Effector memory CD8-positive, alpha-beta T cell (primary cell): Measurements from ENCODE around the gene DOCK3.
A peak's percentile ranks its signal among the peaks of the same experiment; 100 is the strongest.
"Not testable (repeated sequence)": the region's sequence is repeated elsewhere in the genome, so short reads cannot be mapped to it uniquely, and the experiment has no call there.

Experiments used
- ATAC-seq: fragments of 150-1000 bp; cut with Tn5 transposase; replicated peaks from 2 replicates; pipeline ENCODE4 v1.10.0; 2021; ENCODE audit warnings: mild to moderate bottlenecking, moderate library complexity
- DNase-seq, 3 experiments: peaks; one replicate each; pipeline ENCODE4 v3.0.0; 2021
- H3K27ac Mint-ChIP-seq, 2 donors: one replicate each; pipeline ENCODE4 v1.8.0; 2022; ENCODE audit warnings: mild to moderate bottlenecking in 2 of 2, mixed read lengths in 2 of 2, moderate library complexity in 2 of 2
- H3K27me3 Mint-ChIP-seq, 2 donors: one replicate each; pipeline ENCODE4 v1.8.0; 2022; ENCODE audit warnings: mixed read lengths in 2 of 2
- H3K36me3 Mint-ChIP-seq: one replicate; pipeline ENCODE4 v1.8.0; 2022; ENCODE audit warnings: mild to moderate bottlenecking, moderate library complexity, mixed read lengths; ENCODE audit not compliant: insufficient read depth
- H3K4me1 Mint-ChIP-seq, 2 donors: one replicate each; pipeline ENCODE4 v1.8.0; 2022; ENCODE audit warnings: low read depth in 2 of 2, mixed read lengths in 2 of 2
- H3K4me3 Mint-ChIP-seq, 2 donors: one replicate each; pipeline ENCODE4 v1.8.0; 2022; ENCODE audit warnings: mild to moderate bottlenecking in 2 of 2, mixed read lengths in 2 of 2, moderate library complexity in 2 of 2
- H3K9me3 Mint-ChIP-seq, 2 donors: one replicate each; pipeline ENCODE4 v1.8.0; 2022; ENCODE audit warnings: mixed read lengths in 2 of 2

The DOCK3 gene

GRCh38 chr3:51354172-51354571 is 679.4 kb downstream of the DOCK3 start:
- Mint-ChIP-seq H3K4me3 (no peak overlapping the region), H3K27me3 (no peaks in the 10 kb centered on the region), H3K27ac (no peak overlapping the region), H3K9me3 (no peaks in the 10 kb centered on the region), H3K4me1 (peaks cover 0 to 4% of the 10 kb centered on the region in 2 donors), H3K36me3 (peaks cover 3% of the 10 kb centered on the region)
- no peak for ATAC-seq
- DNase-seq = no peak

- H3K36me3 Mint-ChIP-seq = peaks cover 3% of the 10 kb centered on the region
- H3K4me3 Mint-ChIP-seq = no peak overlapping the region
- DNase-seq (no peak), ATAC-seq (no peak)
- no peak overlapping the region for H3K27ac Mint-ChIP-seq
- H3K27me3 Mint-ChIP-seq = no peaks in the 10 kb centered on the region
- H3K9me3 Mint-ChIP-seq = no peaks in the 10 kb centered on the region
- H3K4me1 Mint-ChIP-seq = peaks cover 0 to 4% of the 10 kb centered on the region in 2 donors
Measured at GRCh38 chr3:51354731-51355615, 680.2 kb downstream of the DOCK3 start.

- no peak overlapping the region for H3K4me3 Mint-ChIP-seq
- DNase-seq (no peak), ATAC-seq (no peak)
- peaks cover 0 to 4% of the 10 kb centered on the region in 2 donors for H3K4me1 Mint-ChIP-seq
- no peaks in the 10 kb centered on the region for H3K27me3 Mint-ChIP-seq
- H3K9me3 Mint-ChIP-seq = no peaks in the 10 kb centered on the region
- no peak overlapping the region for H3K27ac Mint-ChIP-seq
- peaks cover 3% of the 10 kb centered on the region for H3K36me3 Mint-ChIP-seq
Measured at GRCh38 chr3:51355891-51356578, 681.3 kb downstream of the DOCK3 start.

- Mint-ChIP-seq H3K4me1 (peaks cover 0 to 4% of the 10 kb centered on the region in 2 donors), H3K4me3 (no peak overlapping the region), H3K9me3 (no peaks in the 10 kb centered on the region), H3K27ac (no peak overlapping the region), H3K36me3 (peaks cover under 1% of the 10 kb centered on the region), H3K27me3 (no peaks in the 10 kb centered on the region)
- ATAC-seq (no peak), DNase-seq (no peak)
Measured at GRCh38 chr3:51357856-51358255, 683.1 kb downstream of the DOCK3 start.

- ATAC-seq (no peak), DNase-seq (no peak)
- no peaks in the 10 kb centered on the region for H3K27me3 Mint-ChIP-seq
- H3K4me3 Mint-ChIP-seq = no peak overlapping the region
- peaks cover 0 to 4% of the 10 kb centered on the region in 2 donors for H3K4me1 Mint-ChIP-seq
- no peaks in the 10 kb centered on the region for H3K36me3 Mint-ChIP-seq
- no peak overlapping the region for H3K27ac Mint-ChIP-seq
- no peaks in the 10 kb centered on the region for H3K9me3 Mint-ChIP-seq
Measured at GRCh38 chr3:51358981-51359380, 684.3 kb downstream of the DOCK3 start.

GRCh38 chr3:51360806-51361205 is 686.1 kb downstream of the DOCK3 start:
- Mint-ChIP-seq H3K27me3 (peaks cover 6 to 7% of the 10 kb centered on the region in 2 donors), H3K4me1 (no peaks in the 10 kb centered on the region), H3K9me3 (no peaks in the 10 kb centered on the region), H3K27ac (peak overlapping the region in 1 of 2 donors; percentile 77), H3K4me3 (no peak overlapping the region), H3K36me3 (no peaks in the 10 kb centered on the region)
- no peak for DNase-seq
- ATAC-seq = no peak

GRCh38 chr3:51361746-51362145 is 687.0 kb downstream of the DOCK3 start:
- no peak for ATAC-seq
- Mint-ChIP-seq H3K4me3 (no peak overlapping the region), H3K36me3 (no peaks in the 10 kb centered on the region), H3K27me3 (peaks cover 9 to 14% of the 10 kb centered on the region in 2 donors), H3K4me1 (no peaks in the 10 kb centered on the region), H3K9me3 (no peaks in the 10 kb centered on the region), H3K27ac (no peak overlapping the region)
- no peak for DNase-seq

- no peak for ATAC-seq
- no peak overlapping the region for H3K27ac Mint-ChIP-seq
- DNase-seq = no peak
- H3K27me3 Mint-ChIP-seq = peaks cover 15 to 21% of the 10 kb centered on the region in 2 donors
- no peaks in the 10 kb centered on the region for H3K36me3 Mint-ChIP-seq
- H3K4me3 Mint-ChIP-seq = no peak overlapping the region
- H3K9me3 Mint-ChIP-seq = no peaks in the 10 kb centered on the region
- H3K4me1 Mint-ChIP-seq = no peaks in the 10 kb centered on the region
Measured at GRCh38 chr3:51362476-51362875, 687.7 kb downstream of the DOCK3 start.

- H3K27ac Mint-ChIP-seq, H3K4me3 Mint-ChIP-seq, ATAC-seq, H3K9me3 Mint-ChIP-seq, H3K4me1 Mint-ChIP-seq, H3K36me3 Mint-ChIP-seq, DNase-seq: not testable (repeated sequence)
- H3K27me3 Mint-ChIP-seq = peaks cover 23 to 39% of the 10 kb centered on the region in 2 donors
Measured at GRCh38 chr3:51368276-51368675, 693.5 kb downstream of the DOCK3 start.

GRCh38 chr3:51371943-51372557 is 697.3 kb downstream of the DOCK3 start:
- ATAC-seq = peak; percentile 52
- no peak overlapping the region for H3K27ac Mint-ChIP-seq

GRCh38 chr3:51373658-51374421 is 699.1 kb downstream of the DOCK3 start:
- no peaks in the 10 kb centered on the region for H3K4me1 Mint-ChIP-seq
- H3K4me3 Mint-ChIP-seq = no peak overlapping the region
- DNase-seq (no peak), ATAC-seq (no peak)
- H3K9me3 Mint-ChIP-seq = no peaks in the 10 kb centered on the region
- peaks cover 12 to 21% of the 10 kb centered on the region in 2 donors for H3K27me3 Mint-ChIP-seq
- H3K27ac Mint-ChIP-seq = no peak overlapping the region
- no peaks in the 10 kb centered on the region for H3K36me3 Mint-ChIP-seq

More at GRCh38 chr3:51371943-51372557, 697.3 kb downstream of the DOCK3 start:
- H3K27me3 Mint-ChIP-seq = peaks cover 21 to 33% of the 10 kb centered on the region in 2 donors
- H3K4me1 Mint-ChIP-seq = no peaks in the 10 kb centered on the region
- H3K9me3 Mint-ChIP-seq = no peaks in the 10 kb centered on the region
- DNase-seq = peak; percentile 50 to 56 (median 55)
- H3K4me3 Mint-ChIP-seq = no peak overlapping the region
- H3K36me3 Mint-ChIP-seq = no peaks in the 10 kb centered on the region

- Mint-ChIP-seq H3K27me3 (peaks cover 6 to 21% of the 10 kb centered on the region in 2 donors), H3K27ac (no peak overlapping the region), H3K4me1 (no peaks in the 10 kb centered on the region), H3K4me3 (no peak overlapping the region), H3K36me3 (no peaks in the 10 kb centered on the region), H3K9me3 (no peaks in the 10 kb centered on the region)
- no peak for ATAC-seq
- DNase-seq = no peak
Measured at GRCh38 chr3:51374456-51374855, 699.7 kb downstream of the DOCK3 start.

GRCh38 chr3:51375136-51375535 is 700.4 kb downstream of the DOCK3 start:
- Mint-ChIP-seq H3K27me3 (peaks cover 0 to 21% of the 10 kb centered on the region in 2 donors), H3K9me3 (no peaks in the 10 kb centered on the region), H3K4me3 (no peak overlapping the region), H3K4me1 (no peaks in the 10 kb centered on the region), H3K36me3 (no peaks in the 10 kb centered on the region), H3K27ac (no peak overlapping the region)
- ATAC-seq (no peak), DNase-seq (no peak)
